ENCODE data around the gene RGS1.

DNA sequence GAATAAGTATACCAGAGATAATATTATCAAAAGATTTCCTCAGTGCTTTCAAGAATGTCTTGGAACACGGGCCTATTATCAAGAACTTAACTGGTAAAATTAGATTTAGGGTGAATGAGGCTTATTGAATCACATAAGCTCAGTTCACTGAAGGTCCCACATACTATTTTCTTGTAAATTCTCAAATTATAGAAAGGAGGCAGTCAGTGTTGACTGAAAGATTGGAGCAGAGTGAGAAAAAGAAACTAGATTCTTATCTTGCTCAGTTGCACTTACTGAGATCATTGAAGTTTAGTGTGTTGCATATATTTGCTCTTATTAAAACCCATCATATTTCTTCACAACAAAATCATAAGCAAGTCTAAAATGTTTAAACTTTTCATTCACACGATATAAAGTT, 3.9 kb upstream of the RGS1 start:
- TF ChIP-seq, protein P1, sequence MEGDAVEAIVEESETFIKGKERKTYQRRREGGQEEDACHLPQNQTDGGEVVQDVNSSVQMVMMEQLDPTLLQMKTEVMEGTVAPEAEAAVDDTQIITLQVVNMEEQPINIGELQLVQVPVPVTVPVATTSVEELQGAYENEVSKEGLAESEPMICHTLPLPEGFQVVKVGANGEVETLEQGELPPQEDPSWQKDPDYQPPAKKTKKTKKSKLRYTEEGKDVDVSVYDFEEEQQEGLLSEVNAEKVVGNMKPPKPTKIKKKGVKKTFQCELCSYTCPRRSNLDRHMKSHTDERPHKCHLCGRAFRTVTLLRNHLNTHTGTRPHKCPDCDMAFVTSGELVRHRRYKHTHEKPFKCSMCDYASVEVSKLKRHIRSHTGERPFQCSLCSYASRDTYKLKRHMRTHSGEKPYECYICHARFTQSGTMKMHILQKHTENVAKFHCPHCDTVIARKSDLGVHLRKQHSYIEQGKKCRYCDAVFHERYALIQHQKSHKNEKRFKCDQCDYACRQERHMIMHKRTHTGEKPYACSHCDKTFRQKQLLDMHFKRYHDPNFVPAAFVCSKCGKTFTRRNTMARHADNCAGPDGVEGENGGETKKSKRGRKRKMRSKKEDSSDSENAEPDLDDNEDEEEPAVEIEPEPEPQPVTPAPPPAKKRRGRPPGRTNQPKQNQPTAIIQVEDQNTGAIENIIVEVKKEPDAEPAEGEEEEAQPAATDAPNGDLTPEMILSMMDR (conservative IDR thresholded peaks at IDR 0.05; ENCODE audit: low read depth, low read length) = no peak
- TF ChIP-seq MXI1 (IDR thresholded peaks at IDR 0.05; ENCODE audit: borderline replicate concordance, low read depth, low read length) (no peak), RCOR1 (IDR thresholded peaks at IDR 0.05; ENCODE audit: insufficient replicate concordance, low read length) (no peak)
